ENCODE data around the gene ANO2. TPM values are rescaled to one million over a fixed set of nuclear protein-coding genes. Genes with fewer than 3 reads are reported as not detected.

ANO2 gene
- total and polyA plus RNA-seq, 7 experiments from 2014 or later, result not detected

DNA sequence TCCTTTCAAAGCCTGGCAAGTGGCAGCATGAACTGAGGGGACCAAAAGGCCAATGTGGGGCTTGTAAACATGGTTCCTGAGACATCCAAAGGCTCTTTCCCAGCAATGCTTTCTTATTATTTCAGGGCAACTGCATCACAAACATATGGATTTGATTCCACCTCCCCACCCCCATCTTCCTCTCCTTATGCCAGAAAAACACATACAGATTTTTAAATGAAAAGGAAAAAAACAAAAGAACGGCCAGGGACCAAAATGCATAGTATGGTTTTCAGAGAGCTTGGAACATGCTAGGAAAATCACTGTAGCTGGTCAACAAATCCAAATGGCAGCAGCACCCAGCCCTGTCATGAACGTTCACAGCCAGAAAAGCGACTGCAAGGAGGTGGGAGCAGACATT lies 167.6 kb downstream of the ANO2 start:
- intact Hi-C loops (cut with micrococcal nuclease), result no loop called here
- CTCF ChIA-PET, result no interaction called here
- no peaks in the 10 kb centered on the region for H3K36me3 Mint-ChIP-seq

DNA sequence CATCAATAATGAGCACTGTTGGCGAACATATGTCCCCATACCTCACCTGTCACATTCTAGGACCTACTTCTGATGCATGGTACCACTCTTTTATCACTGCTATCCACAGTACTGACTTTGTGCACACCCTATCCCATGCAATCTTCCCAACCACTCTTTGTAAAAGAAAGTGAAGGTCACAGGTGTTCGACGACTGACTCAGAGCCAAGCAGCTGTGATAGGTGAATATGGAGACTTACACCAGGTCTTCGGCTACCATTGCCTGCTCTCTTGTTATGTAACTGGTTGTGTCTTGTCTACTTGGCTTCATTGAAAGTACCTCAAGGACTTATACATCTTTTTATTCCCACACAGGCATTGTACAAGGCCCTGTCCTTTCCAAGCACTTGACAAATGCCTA lies 169.0 kb downstream of the ANO2 start:
- H3K27ac ChIP-seq (ENCODE audit: low read depth, low read length), result no peak overlapping the region
- no peaks in the 10 kb centered on the region for H3K36me3 ChIP-seq (ENCODE audit: control insufficient read depth in 2 of 3, insufficient read depth in 3 of 3, low read length in 3 of 3)
- intact Hi-C loops (cut with micrococcal nuclease), result no loop called here
- POLR2A ChIA-PET, result no interaction called here
- no peak overlapping the region for H3K4me3 Mint-ChIP-seq
- DNase-seq, result no peak
- H3K4me3 ChIP-seq (ENCODE audit: low read length), result no peak overlapping the region
- H3K9me3 Mint-ChIP-seq, result no peaks in the 10 kb centered on the region
- H3K27me3 ChIP-seq (ENCODE audit: control insufficient read depth in 2 of 2, insufficient read depth in 2 of 2, low read length in 2 of 2), result no peaks in the 10 kb centered on the region
- no peak for ATAC-seq
- no peaks in the 10 kb centered on the region for H3K4me1 ChIP-seq (ENCODE audit: control insufficient read depth in 2 of 2, insufficient read depth in 2 of 2, low read length in 2 of 2)
- no peak overlapping the region for H3K27ac Mint-ChIP-seq
- CTCF ChIA-PET, result no interaction called here
- no peaks in the 10 kb centered on the region for H3K36me3 Mint-ChIP-seq
- peaks cover 6 to 34% (median 21%) of the 10 kb centered on the region in 5 donors for H3K27me3 Mint-ChIP-seq
- H3K9me3 ChIP-seq (ENCODE audit: control insufficient read depth in 2 of 3, low read length in 3 of 3), result no peaks in the 10 kb centered on the region
- H3K4me1 Mint-ChIP-seq, result no peaks in the 10 kb centered on the region

More for the DNA sequence above, 167.6 kb downstream of the ANO2 start:
- no peak overlapping the region for H3K4me3 Mint-ChIP-seq
- H3K27ac Mint-ChIP-seq, result no peak overlapping the region
- DNase-seq (no peak), ATAC-seq (no peak)
- no peak overlapping the region for H3K27ac ChIP-seq (ENCODE audit: low read depth, low read length)
- peaks cover 6 to 34% (median 21%) of the 10 kb centered on the region in 5 donors for H3K27me3 Mint-ChIP-seq
- H3K9me3 Mint-ChIP-seq, result no peaks in the 10 kb centered on the region
- no peaks in the 10 kb centered on the region for H3K9me3 ChIP-seq (ENCODE audit: control insufficient read depth in 2 of 3, low read length in 3 of 3)
- POLR2A ChIA-PET, result no interaction called here
- H3K36me3 ChIP-seq (ENCODE audit: control insufficient read depth in 2 of 3, insufficient read depth in 3 of 3, low read length in 3 of 3), result no peaks in the 10 kb centered on the region
- no peak overlapping the region for H3K4me3 ChIP-seq (ENCODE audit: low read length)
- no peaks in the 10 kb centered on the region for H3K4me1 Mint-ChIP-seq
- H3K4me1 ChIP-seq (ENCODE audit: control insufficient read depth in 2 of 2, insufficient read depth in 2 of 2, low read length in 2 of 2), result no peaks in the 10 kb centered on the region
- H3K27me3 ChIP-seq (ENCODE audit: control insufficient read depth in 2 of 2, insufficient read depth in 2 of 2, low read length in 2 of 2), result no peaks in the 10 kb centered on the region

- ChIA-PET CTCF (no interaction called here), POLR2A (no interaction called here)
- H3K36me3 Mint-ChIP-seq, result no peaks in the 10 kb centered on the region
Observed at GRCh38 chr12:5773550-5773949, 171.5 kb downstream of the ANO2 start.

GRCh38 chr12:5771756-5772155 lies 173.3 kb downstream of the ANO2 start:
- no peaks in the 10 kb centered on the region for H3K36me3 Mint-ChIP-seq
- no peaks in the 10 kb centered on the region for H3K4me1 ChIP-seq (ENCODE audit: control insufficient read depth in 2 of 2, insufficient read depth in 2 of 2, low read length in 2 of 2)
- ATAC-seq (no peak), DNase-seq (no peak)
- H3K4me3 Mint-ChIP-seq, result no peak overlapping the region
- H3K27ac Mint-ChIP-seq, result no peak overlapping the region
- H3K9me3 ChIP-seq (ENCODE audit: control insufficient read depth in 2 of 3, low read length in 3 of 3), result no peaks in the 10 kb centered on the region
- H3K9me3 Mint-ChIP-seq, result peaks cover 0 to under 1% (median 0%) of the 10 kb centered on the region in 11 donors
- ChIA-PET POLR2A (no interaction called here), CTCF (no interaction called here)
- no peaks in the 10 kb centered on the region for H3K4me1 Mint-ChIP-seq
- H3K27me3 Mint-ChIP-seq, result peaks cover 7 to 23% (median 22%) of the 10 kb centered on the region in 5 donors
- no peak overlapping the region for H3K27ac ChIP-seq (ENCODE audit: low read depth, low read length)
- H3K4me3 ChIP-seq (ENCODE audit: low read length), result no peak overlapping the region
- intact Hi-C loops (cut with micrococcal nuclease), result no loop called here
- no peaks in the 10 kb centered on the region for H3K36me3 ChIP-seq (ENCODE audit: control insufficient read depth in 2 of 3, insufficient read depth in 3 of 3, low read length in 3 of 3)
- no peaks in the 10 kb centered on the region for H3K27me3 ChIP-seq (ENCODE audit: control insufficient read depth in 2 of 2, insufficient read depth in 2 of 2, low read length in 2 of 2)

More at GRCh38 chr12:5773550-5773949, 171.5 kb downstream of the ANO2 start:
- Histone ChIP-seq H3K4me3 (ENCODE audit: low read length) (no peak overlapping the region), H3K4me1 (ENCODE audit: control insufficient read depth in 2 of 2, insufficient read depth in 2 of 2, low read length in 2 of 2) (no peaks in the 10 kb centered on the region), H3K27me3 (ENCODE audit: control insufficient read depth in 2 of 2, insufficient read depth in 2 of 2, low read length in 2 of 2) (no peaks in the 10 kb centered on the region), H3K9me3 (ENCODE audit: control insufficient read depth in 2 of 3, low read length in 3 of 3) (no peaks in the 10 kb centered on the region), H3K36me3 (ENCODE audit: control insufficient read depth in 2 of 3, insufficient read depth in 3 of 3, low read length in 3 of 3) (no peaks in the 10 kb centered on the region), H3K27ac (ENCODE audit: low read depth, low read length) (no peak overlapping the region)
- Mint-ChIP-seq H3K27ac (no peak overlapping the region), H3K9me3 (no peaks in the 10 kb centered on the region), H3K4me1 (no peaks in the 10 kb centered on the region), H3K27me3 (peaks cover 7 to 29% (median 27%) of the 10 kb centered on the region in 5 donors), H3K4me3 (no peak overlapping the region)
- DNase-seq (no peak), ATAC-seq (no peak)
- intact Hi-C loops (cut with micrococcal nuclease), result no loop called here

DNA sequence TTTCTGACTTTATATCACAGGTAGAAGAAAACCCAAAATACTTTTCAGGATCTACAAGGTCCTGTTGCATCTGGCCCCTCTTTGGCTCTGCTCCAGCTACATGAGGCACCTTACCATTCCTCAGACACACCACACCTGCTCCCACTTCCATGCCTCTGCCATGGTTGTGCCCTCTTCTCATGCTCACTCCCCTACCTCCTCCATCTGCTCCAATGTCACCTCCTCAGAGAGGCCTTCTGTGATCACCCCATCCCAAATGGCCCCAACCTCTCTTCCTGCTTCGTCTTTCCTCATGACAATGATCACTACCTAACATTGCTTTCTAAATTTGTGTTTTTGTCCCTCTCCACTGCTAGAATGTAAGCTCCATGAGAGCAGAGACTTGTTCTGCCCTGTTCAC lies 174.3 kb downstream of the ANO2 start:
- intact Hi-C loops (cut with micrococcal nuclease), result no loop called here
- no peak for ATAC-seq
- Mint-ChIP-seq H3K36me3 (no peaks in the 10 kb centered on the region), H3K4me3 (no peak overlapping the region), H3K9me3 (peaks cover 0 to 1% (median 0%) of the 10 kb centered on the region in 11 donors), H3K4me1 (no peaks in the 10 kb centered on the region), H3K27ac (no peak overlapping the region), H3K27me3 (peaks cover 7 to 17% (median 15%) of the 10 kb centered on the region in 5 donors)
- ChIA-PET POLR2A (no interaction called here), CTCF (no interaction called here)
- no peaks in the 10 kb centered on the region for H3K9me3 ChIP-seq (ENCODE audit: control insufficient read depth in 2 of 3, low read length in 3 of 3)
- H3K36me3 ChIP-seq (ENCODE audit: control insufficient read depth in 2 of 3, insufficient read depth in 3 of 3, low read length in 3 of 3), result no peaks in the 10 kb centered on the region
- DNase-seq, result no peak
- no peaks in the 10 kb centered on the region for H3K27me3 ChIP-seq (ENCODE audit: control insufficient read depth in 2 of 2, insufficient read depth in 2 of 2, low read length in 2 of 2)
- no peaks in the 10 kb centered on the region for H3K4me1 ChIP-seq (ENCODE audit: control insufficient read depth in 2 of 2, insufficient read depth in 2 of 2, low read length in 2 of 2)
- no peak overlapping the region for H3K4me3 ChIP-seq (ENCODE audit: low read length)
- H3K27ac ChIP-seq (ENCODE audit: low read depth, low read length), result no peak overlapping the region

DNA sequence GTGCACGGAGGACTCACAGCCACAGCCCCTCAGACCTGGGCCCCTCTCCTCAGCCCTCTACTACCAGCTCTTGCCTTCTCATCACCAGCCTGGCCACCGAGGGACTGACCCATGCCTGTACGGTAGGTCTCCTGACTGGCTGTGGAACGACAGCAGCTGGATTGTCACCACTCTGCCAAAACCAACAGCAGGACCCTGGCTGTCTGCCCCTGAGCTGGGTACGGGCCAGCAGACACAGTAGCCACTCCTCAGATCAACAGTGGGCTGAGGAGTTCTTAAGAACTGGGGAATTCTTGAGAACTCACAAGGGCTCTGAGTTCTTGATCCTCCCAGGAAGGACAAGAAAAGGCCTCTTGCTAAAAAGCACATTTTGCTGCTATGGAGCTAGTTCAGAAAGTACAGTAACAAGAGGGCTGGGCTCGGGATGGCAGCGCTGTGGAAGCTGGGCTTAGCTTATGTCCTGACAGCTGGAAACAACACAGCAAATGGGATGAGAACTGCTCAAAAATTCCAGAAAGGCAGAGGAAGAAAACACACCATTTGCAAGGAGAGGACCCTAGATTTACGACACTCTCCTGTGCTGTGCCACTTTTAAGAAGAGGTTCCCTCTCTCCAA lies 176.4 kb downstream of the ANO2 start:
- Histone ChIP-seq H3K27me3 (ENCODE audit: control insufficient read depth in 2 of 2, insufficient read depth in 2 of 2, low read length in 2 of 2) (no peaks in the 10 kb centered on the region), H3K4me1 (ENCODE audit: control insufficient read depth in 2 of 2, insufficient read depth in 2 of 2, low read length in 2 of 2) (no peaks in the 10 kb centered on the region), H3K36me3 (ENCODE audit: control insufficient read depth in 2 of 3, insufficient read depth in 3 of 3, low read length in 3 of 3) (no peaks in the 10 kb centered on the region), H3K4me3 (ENCODE audit: low read length) (no peak overlapping the region), H3K27ac (ENCODE audit: low read depth, low read length) (no peak overlapping the region), H3K9me3 (ENCODE audit: control insufficient read depth in 2 of 3, low read length in 3 of 3) (no peaks in the 10 kb centered on the region)
- H3K9me3 Mint-ChIP-seq, result peaks cover 0 to 2% (median 0%) of the 10 kb centered on the region in 11 donors
- POLR2A ChIA-PET, result no interaction called here
- no peak for DNase-seq
- H3K4me3 Mint-ChIP-seq, result no peak overlapping the region
- H3K27me3 Mint-ChIP-seq, result peaks cover 6 to 19% (median 12%) of the 10 kb centered on the region in 5 donors
- no peak for ATAC-seq
- H3K4me1 Mint-ChIP-seq, result no peaks in the 10 kb centered on the region
- intact Hi-C loops (cut with micrococcal nuclease), result no loop called here
- CTCF ChIA-PET, result no interaction called here
- H3K36me3 Mint-ChIP-seq, result no peaks in the 10 kb centered on the region
- no peak overlapping the region for H3K27ac Mint-ChIP-seq

GRCh38 chr12:5768171-5768570 lies 176.9 kb downstream of the ANO2 start:
- Histone ChIP-seq H3K27ac (ENCODE audit: low read depth, low read length) (no peak overlapping the region), H3K36me3 (ENCODE audit: control insufficient read depth in 2 of 3, insufficient read depth in 3 of 3, low read length in 3 of 3) (no peaks in the 10 kb centered on the region), H3K4me1 (ENCODE audit: control insufficient read depth in 2 of 2, insufficient read depth in 2 of 2, low read length in 2 of 2) (no peaks in the 10 kb centered on the region), H3K4me3 (ENCODE audit: low read length) (no peak overlapping the region), H3K9me3 (ENCODE audit: control insufficient read depth in 2 of 3, low read length in 3 of 3) (no peaks in the 10 kb centered on the region), H3K27me3 (ENCODE audit: control insufficient read depth in 2 of 2, insufficient read depth in 2 of 2, low read length in 2 of 2) (no peaks in the 10 kb centered on the region)
- Mint-ChIP-seq H3K9me3 (peaks cover 0 to 3% (median 0%) of the 10 kb centered on the region in 11 donors), H3K27ac (no peak overlapping the region), H3K36me3 (no peaks in the 10 kb centered on the region), H3K27me3 (peaks cover 6 to 19% (median 14%) of the 10 kb centered on the region in 5 donors), H3K4me1 (no peaks in the 10 kb centered on the region), H3K4me3 (no peak overlapping the region)
- intact Hi-C loops (cut with micrococcal nuclease), result no loop called here
- ATAC-seq (no peak), DNase-seq (no peak)
- CTCF ChIA-PET, result no interaction called here
- POLR2A ChIA-PET, result no interaction called here

Measured in naive thymus-derived CD4-positive, alpha-beta T cell (primary cell).